Measurements from ENCODE around the gene PGLYRP4. TPM values are rescaled to one million over a fixed set of nuclear protein-coding genes. Genes with fewer than 3 reads are reported as not detected.

Gene PGLYRP4
- total and polyA plus RNA-seq, 12 donors, result not detected

GRCh38 chr1:153353226-153353947 is 4.7 kb upstream of the PGLYRP4 start:
- H3K27ac ChIP-seq, result no peak overlapping the region
- 73 to 79% methylated on average over 7 of the region's 7 CpGs for WGBS, 2 donors

DNA sequence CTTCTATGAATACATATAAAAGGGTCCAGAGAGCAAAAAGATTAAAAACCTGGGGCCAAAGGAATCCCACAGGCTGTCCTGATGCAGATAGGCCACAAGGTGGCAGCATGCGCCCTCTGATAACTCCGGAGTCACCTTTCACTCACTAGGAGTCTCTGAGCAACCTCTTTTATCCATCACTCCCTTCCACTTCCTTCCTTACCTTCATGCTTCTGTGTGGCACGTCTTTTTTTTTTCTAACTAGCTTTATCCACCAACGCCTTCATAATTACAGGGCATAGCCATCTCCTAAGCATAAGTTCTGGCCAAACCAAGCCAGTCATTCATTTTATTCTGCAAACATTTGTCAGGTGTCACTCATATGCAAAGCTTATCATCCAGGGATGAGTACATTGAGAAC is 3.9 kb upstream of the PGLYRP4 start:
- peak in 7 of 8 donors; percentile 62 to 86 (median 81) for ATAC-seq
- DNase-seq, result peak; percentile 50 to 54
- 1% methylated on average over 4 of the region's 4 CpGs for WGBS, 2 donors
- Histone ChIP-seq H3K27ac (no peak overlapping the region), H3K9me3 (no peaks in the 10 kb centered on the region), H3K36me3 (no peaks in the 10 kb centered on the region), H3K4me3 (no peak overlapping the region), H3K27me3 (peaks cover 0 to 44% (median 24%) of the 10 kb centered on the region in 7 donors), H3K4me1 (peaks cover 0 to 19% (median 0%) of the 10 kb centered on the region in 9 donors)
- intact Hi-C loops (cut with DNase I), result loop anchor here in 9 of 10 donors (1.0 to 10.0 kb wide), 7 partner anchors 140 to 392 kb away; partner anchors contain the start of gene S100A2 (in 5 of the 9)
- TF ChIP-seq, protein P1, sequence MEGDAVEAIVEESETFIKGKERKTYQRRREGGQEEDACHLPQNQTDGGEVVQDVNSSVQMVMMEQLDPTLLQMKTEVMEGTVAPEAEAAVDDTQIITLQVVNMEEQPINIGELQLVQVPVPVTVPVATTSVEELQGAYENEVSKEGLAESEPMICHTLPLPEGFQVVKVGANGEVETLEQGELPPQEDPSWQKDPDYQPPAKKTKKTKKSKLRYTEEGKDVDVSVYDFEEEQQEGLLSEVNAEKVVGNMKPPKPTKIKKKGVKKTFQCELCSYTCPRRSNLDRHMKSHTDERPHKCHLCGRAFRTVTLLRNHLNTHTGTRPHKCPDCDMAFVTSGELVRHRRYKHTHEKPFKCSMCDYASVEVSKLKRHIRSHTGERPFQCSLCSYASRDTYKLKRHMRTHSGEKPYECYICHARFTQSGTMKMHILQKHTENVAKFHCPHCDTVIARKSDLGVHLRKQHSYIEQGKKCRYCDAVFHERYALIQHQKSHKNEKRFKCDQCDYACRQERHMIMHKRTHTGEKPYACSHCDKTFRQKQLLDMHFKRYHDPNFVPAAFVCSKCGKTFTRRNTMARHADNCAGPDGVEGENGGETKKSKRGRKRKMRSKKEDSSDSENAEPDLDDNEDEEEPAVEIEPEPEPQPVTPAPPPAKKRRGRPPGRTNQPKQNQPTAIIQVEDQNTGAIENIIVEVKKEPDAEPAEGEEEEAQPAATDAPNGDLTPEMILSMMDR (IDR thresholded peaks at IDR 0.05), result peak; percentile 78 to 95 (median 93)

More at GRCh38 chr1:153353226-153353947, 4.7 kb upstream of the PGLYRP4 start:
- ATAC-seq (peak in 1 of 8 donors; percentile 55), DNase-seq (no peak)
- Histone ChIP-seq H3K9me3 (no peaks in the 10 kb centered on the region), H3K27me3 (peaks cover 0 to 36% (median 20%) of the 10 kb centered on the region in 7 donors), H3K36me3 (no peaks in the 10 kb centered on the region), H3K4me3 (no peak overlapping the region), H3K4me1 (peaks cover 0 to 21% (median 0%) of the 10 kb centered on the region in 9 donors)
- intact Hi-C loops (cut with DNase I), result loop anchor here in 8 of 10 donors (1.0 to 10.0 kb wide), 7 partner anchors 139 to 391 kb away; partner anchors contain the start of gene S100A2 (in 5 of the 8)
- TF ChIP-seq, protein P1 (IDR thresholded peaks at IDR 0.05), result peak in 5 of 9 donors; percentile 17 to 35 (median 30)

DNA sequence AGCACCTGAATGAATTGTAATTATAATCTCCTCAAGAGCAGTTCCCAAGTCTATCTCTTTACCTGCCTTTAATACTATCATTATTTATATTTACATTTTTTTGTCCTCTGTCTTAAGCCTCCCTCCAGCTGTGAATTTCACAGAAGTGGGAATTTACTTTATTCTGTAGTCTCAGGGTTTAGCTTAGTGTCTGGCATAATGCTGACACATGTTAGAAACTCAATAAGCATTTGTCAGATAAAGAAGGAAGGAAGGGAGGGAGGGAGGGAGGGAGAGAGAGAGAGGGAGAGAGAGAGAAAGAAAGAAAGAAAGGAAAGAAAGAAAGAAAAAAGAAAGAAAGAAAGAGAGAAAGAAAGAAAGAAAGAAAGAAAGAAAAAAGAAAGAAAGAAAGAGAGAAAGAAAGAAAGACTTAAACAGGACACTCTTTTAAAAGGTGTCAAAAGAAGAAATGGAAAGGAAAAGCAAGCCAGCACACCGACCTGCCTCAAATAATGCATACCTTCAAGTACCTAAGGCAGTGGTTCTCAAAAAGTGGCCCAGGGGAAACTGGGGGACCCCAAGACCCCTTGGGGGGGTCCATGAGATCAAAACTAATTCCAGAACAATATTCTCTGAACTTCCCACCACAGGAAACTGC is 1.8 kb upstream of the PGLYRP4 start:
- no peaks in the 10 kb centered on the region for H3K9me3 ChIP-seq
- H3K27ac ChIP-seq, result no peak overlapping the region
- DNase-seq (no peak), ATAC-seq (no peak)
- TF ChIP-seq, protein P1 (IDR thresholded peaks at IDR 0.05), result no peak
- intact Hi-C loops (cut with DNase I), result loop anchor here in 8 of 10 donors (2.0 to 10.0 kb wide), 5 partner anchors 144 to 394 kb away; partner anchors contain the start of gene S100A2 (in 5 of the 8)
- H3K4me3 ChIP-seq, result no peak overlapping the region
- H3K36me3 ChIP-seq, result no peaks in the 10 kb centered on the region
- peaks cover 0 to 60% (median 33%) of the 10 kb centered on the region in 7 donors for H3K27me3 ChIP-seq
- peaks cover 0 to 2% (median 0%) of the 10 kb centered on the region in 9 donors for H3K4me1 ChIP-seq
- WGBS, 2 donors, result 33 to 36% methylated on average over 1 of the region's 1 CpG

All from heart right ventricle (tissue), 16 donors.